GM12878 (cell line): ENCODE measurements around the gene SNRNP25. TPM values are rescaled to one million over a fixed set of nuclear protein-coding genes. Genes with fewer than 3 reads are reported as not detected.
A peak's percentile ranks its signal among the peaks of the same experiment; 100 is the strongest.

Source experiments
- CBX3 ChIP-seq: fragments of 200-600 bp; sonication (generic); IDR thresholded peaks from 2 replicates; pipeline ENCODE4 v1.6.1; 2016; ENCODE audit warnings: low read depth, borderline replicate concordance
- CHD4 ChIP-seq: fragments of 200-600 bp; sonication (generic); IDR thresholded peaks from 2 replicates; pipeline ENCODE4 v1.6.1; 2016; ENCODE audit warnings: mild to moderate bottlenecking
- E2F8 ChIP-seq: fragments of 450-650 bp; IDR thresholded peaks from 2 replicates; pipeline ENCODE4 v1.6.1; 2018; ENCODE audit warnings: mild to moderate bottlenecking, low read depth, moderate library complexity; ENCODE audit not compliant: partially characterized antibody
- FOS ChIP-seq: IDR thresholded peaks from 3 replicates; pipeline ENCODE4 v1.6.1; 2011; ENCODE audit warnings: borderline replicate concordance; ENCODE audit not compliant: insufficient read length; ENCODE audit errors: extremely low read depth
- HCFC1 ChIP-seq: fragments of 150-350 bp; IDR thresholded peaks from 2 replicates; pipeline ENCODE4 v1.6.1; 2014; ENCODE audit warnings: low read length
- HDGF ChIP-seq: fragments of 450-650 bp; IDR thresholded peaks from 2 replicates; pipeline ENCODE4 v1.6.1; 2016; ENCODE audit warnings: antibody characterized with exemption
- JUNB ChIP-seq: IDR thresholded peaks from 2 replicates; pipeline ENCODE4 v1.6.1; 2016; ENCODE audit warnings: antibody characterized with exemption, mild to moderate bottlenecking
- MEF2A ChIP-seq: IDR thresholded peaks from 2 replicates; pipeline ENCODE4 v1.6.1; 2011; ENCODE audit warnings: low read depth, mild to moderate bottlenecking, low read length, moderate library complexity; ENCODE audit not compliant: insufficient read depth
- MEF2B ChIP-seq: fragments of 450-650 bp; IDR thresholded peaks from 2 replicates; pipeline ENCODE4 v1.6.1; 2018; ENCODE audit warnings: mild to moderate bottlenecking, moderate library complexity; ENCODE audit not compliant: partially characterized antibody, poor library complexity, severe bottlenecking
- MYC ChIP-seq: IDR thresholded peaks from 2 replicates; pipeline ENCODE4 v1.6.1; 2011; ENCODE audit warnings: mild to moderate bottlenecking, low read length, moderate library complexity, inconsistent platforms; ENCODE audit not compliant: insufficient read depth, insufficient replicate concordance, insufficient read length, severe bottlenecking
- NBN ChIP-seq: fragments of 450-650 bp; IDR thresholded peaks from 2 replicates; pipeline ENCODE4 v1.6.1; 2016
- NR2C1 ChIP-seq: fragments of 450-650 bp; IDR thresholded peaks from 2 replicates; pipeline ENCODE4 v1.6.1; 2017; ENCODE audit warnings: antibody characterized with exemption, mild to moderate bottlenecking, moderate library complexity
- RBBP5 ChIP-seq: fragments of 200-600 bp; sonication (generic); conservative IDR thresholded peaks from 2 replicates; pipeline ENCODE4 v1.6.1; 2016
- SMARCA5 ChIP-seq: fragments of 450-650 bp; IDR thresholded peaks from 2 replicates; pipeline ENCODE4 v1.6.1; 2017; ENCODE audit warnings: mild to moderate bottlenecking
- SREBF1 ChIP-seq: IDR thresholded peaks from 2 replicates; pipeline ENCODE4 v1.6.1; 2012; ENCODE audit warnings: mild to moderate bottlenecking, low read length
- SREBF2 ChIP-seq: IDR thresholded peaks from 2 replicates; pipeline ENCODE4 v1.6.1; 2012; ENCODE audit warnings: mild to moderate bottlenecking, low read length
- TCF12 ChIP-seq: IDR thresholded peaks from 2 replicates; pipeline ENCODE4 v1.6.1; 2011; ENCODE audit warnings: low read depth, mild to moderate bottlenecking, low read length
- polyA plus RNA-seq, 11 experiments: library from polyadenylated mRNA; depleted of rRNA in 4 of 11; unstranded in 6 of 11; stranded (reverse) in 5 of 11; fragments of >200 nt; fragmentation: Nextera tagmentation in 4 of 11; fragmentation: Illumina TruSeq in 1 of 11; extraction: Ambion mirVana in 4 of 11; extraction: Trizol in 1 of 11; gene quantifications; 1 replicate in 1 of 11; 2 replicates in 10 of 11; pipeline versions ENCODE4 v1.2.1 to v1.2.3, GENCODE V29; 2011 to 2016; ENCODE audit warnings: inconsistent platforms in 2 of 11, missing spikeins in 2 of 11, low read depth in 1 of 11
- total RNA-seq, 4 experiments: library from RNA; depleted of rRNA in 3 of 4; stranded (reverse); fragments of >200 nt in 3 of 4; fragmentation: Illumina TruSeq in 1 of 4; extraction: Trizol in 1 of 4; gene quantifications; 2 replicates each; pipeline versions ENCODE4 v1.2.1 to v1.2.3, GENCODE V29; 2013 to 2021
- TF ChIP-seq, protein P1 (sequence below): fragments of 450-650 bp; IDR thresholded peaks from 2 replicates; pipeline ENCODE4 v1.6.1; 2017; ENCODE audit warnings: mild to moderate bottlenecking, moderate library complexity
- TF ChIP-seq, protein P2 (sequence below): fragments of 450-650 bp; IDR thresholded peaks from 2 replicates; pipeline ENCODE4 v1.6.1; 2017; ENCODE audit warnings: mild to moderate bottlenecking, low read depth, inconsistent platforms; ENCODE audit not compliant: poor library complexity, severe bottlenecking
- TF ChIP-seq, protein P3 (sequence below): IDR thresholded peaks from 2 replicates; pipeline ENCODE4 v1.6.1; 2012; ENCODE audit warnings: low read length, inconsistent platforms

SNRNP25 gene
- total and polyA plus RNA-seq, 10 of the 15 experiments (the other 5 are each of a cell fraction or from before 2014, with no cell fraction given) = 40.9 to 138 (median 67.2) TPM

DNA sequence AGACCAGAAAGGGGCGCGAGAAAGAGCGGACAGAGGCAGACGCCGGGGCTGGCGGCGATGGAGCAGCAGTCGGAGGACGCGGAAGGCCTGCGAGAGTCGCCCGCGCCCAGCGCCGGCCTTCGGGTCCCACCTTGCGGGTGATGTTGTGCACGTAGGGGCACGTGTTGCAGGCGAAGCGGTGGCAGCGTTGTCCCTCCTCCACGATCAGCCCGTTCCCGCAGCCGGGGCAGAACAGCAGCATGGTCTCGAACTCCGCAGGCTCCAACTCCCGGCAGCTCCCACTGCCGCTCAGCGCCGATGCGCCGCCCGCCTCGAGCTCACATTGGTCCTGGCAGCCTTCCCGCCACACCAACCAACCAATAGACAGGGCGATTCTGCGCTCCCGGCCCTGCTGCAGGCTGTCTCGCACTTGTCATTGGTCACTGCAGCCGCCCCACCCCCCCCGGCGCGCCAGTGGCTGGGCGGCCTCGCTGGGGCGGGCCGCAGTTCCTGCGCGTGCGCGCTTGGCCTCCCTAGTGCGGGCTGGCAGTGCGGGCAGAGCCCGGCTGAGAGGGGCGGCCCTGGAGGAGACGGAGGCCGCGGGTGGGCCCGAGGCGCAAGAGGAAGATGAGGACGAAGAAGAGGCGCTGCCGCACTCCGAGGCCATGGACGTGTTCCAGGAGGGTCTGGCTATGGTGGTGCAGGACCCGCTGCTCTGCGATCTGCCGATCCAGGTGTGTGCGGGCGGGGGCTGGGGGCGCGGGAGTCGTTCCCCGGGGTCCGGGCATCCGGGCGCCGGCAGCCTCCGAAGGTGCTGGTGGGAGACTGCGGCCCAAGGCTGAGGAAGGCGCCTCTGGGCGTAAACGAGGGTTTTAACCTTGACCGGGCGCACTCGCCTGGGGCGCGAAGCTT lies at the start of gene SNRNP25, which contains the start of gene POLR3K (continued):
- no peak for TF ChIP-seq MEF2B
- TF ChIP-seq MYC = peak; percentile 50
- TF ChIP-seq, protein P1, sequence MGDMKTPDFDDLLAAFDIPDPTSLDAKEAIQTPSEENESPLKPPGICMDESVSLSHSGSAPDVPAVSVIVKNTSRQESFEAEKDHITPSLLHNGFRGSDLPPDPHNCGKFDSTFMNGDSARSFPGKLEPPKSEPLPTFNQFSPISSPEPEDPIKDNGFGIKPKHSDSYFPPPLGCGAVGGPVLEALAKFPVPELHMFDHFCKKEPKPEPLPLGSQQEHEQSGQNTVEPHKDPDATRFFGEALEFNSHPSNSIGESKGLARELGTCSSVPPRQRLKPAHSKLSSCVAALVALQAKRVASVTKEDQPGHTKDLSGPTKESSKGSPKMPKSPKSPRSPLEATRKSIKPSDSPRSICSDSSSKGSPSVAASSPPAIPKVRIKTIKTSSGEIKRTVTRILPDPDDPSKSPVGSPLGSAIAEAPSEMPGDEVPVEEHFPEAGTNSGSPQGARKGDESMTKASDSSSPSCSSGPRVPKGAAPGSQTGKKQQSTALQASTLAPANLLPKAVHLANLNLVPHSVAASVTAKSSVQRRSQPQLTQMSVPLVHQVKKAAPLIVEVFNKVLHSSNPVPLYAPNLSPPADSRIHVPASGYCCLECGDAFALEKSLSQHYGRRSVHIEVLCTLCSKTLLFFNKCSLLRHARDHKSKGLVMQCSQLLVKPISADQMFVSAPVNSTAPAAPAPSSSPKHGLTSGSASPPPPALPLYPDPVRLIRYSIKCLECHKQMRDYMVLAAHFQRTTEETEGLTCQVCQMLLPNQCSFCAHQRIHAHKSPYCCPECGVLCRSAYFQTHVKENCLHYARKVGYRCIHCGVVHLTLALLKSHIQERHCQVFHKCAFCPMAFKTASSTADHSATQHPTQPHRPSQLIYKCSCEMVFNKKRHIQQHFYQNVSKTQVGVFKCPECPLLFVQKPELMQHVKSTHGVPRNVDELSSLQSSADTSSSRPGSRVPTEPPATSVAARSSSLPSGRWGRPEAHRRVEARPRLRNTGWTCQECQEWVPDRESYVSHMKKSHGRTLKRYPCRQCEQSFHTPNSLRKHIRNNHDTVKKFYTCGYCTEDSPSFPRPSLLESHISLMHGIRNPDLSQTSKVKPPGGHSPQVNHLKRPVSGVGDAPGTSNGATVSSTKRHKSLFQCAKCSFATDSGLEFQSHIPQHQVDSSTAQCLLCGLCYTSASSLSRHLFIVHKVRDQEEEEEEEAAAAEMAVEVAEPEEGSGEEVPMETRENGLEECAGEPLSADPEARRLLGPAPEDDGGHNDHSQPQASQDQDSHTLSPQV = no peak
- TF ChIP-seq CBX3 = no peak
- no peak for TF ChIP-seq MEF2A
- peak; percentile 34; the same call in 1 of the 2 replicates for TF ChIP-seq SREBF2
- peak; percentile 78 for TF ChIP-seq FOS
- no peak for TF ChIP-seq NR2C1
- peak; percentile 36 for TF ChIP-seq HCFC1
- no peak for TF ChIP-seq JUNB
- no peak for TF ChIP-seq TCF12
- no peak for TF ChIP-seq SREBF1
- no peak for TF ChIP-seq RBBP5
- TF ChIP-seq HDGF = peak; percentile 64; the same call in 1 of the 2 replicates
- no peak for TF ChIP-seq SMARCA5
- no peak for TF ChIP-seq CHD4
- TF ChIP-seq, protein P2, sequence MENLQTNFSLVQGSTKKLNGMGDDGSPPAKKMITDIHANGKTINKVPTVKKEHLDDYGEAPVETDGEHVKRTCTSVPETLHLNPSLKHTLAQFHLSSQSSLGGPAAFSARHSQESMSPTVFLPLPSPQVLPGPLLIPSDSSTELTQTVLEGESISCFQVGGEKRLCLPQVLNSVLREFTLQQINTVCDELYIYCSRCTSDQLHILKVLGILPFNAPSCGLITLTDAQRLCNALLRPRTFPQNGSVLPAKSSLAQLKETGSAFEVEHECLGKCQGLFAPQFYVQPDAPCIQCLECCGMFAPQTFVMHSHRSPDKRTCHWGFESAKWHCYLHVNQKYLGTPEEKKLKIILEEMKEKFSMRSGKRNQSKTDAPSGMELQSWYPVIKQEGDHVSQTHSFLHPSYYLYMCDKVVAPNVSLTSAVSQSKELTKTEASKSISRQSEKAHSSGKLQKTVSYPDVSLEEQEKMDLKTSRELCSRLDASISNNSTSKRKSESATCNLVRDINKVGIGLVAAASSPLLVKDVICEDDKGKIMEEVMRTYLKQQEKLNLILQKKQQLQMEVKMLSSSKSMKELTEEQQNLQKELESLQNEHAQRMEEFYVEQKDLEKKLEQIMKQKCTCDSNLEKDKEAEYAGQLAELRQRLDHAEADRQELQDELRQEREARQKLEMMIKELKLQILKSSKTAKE = no peak
- 0 out of 2 replicates have a peak, but pooled peaks have one; percentile 4 for TF ChIP-seq NBN
- TF ChIP-seq, protein P3, sequence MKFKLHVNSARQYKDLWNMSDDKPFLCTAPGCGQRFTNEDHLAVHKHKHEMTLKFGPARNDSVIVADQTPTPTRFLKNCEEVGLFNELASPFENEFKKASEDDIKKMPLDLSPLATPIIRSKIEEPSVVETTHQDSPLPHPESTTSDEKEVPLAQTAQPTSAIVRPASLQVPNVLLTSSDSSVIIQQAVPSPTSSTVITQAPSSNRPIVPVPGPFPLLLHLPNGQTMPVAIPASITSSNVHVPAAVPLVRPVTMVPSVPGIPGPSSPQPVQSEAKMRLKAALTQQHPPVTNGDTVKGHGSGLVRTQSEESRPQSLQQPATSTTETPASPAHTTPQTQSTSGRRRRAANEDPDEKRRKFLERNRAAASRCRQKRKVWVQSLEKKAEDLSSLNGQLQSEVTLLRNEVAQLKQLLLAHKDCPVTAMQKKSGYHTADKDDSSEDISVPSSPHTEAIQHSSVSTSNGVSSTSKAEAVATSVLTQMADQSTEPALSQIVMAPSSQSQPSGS = no peak
- peak; percentile 56 for TF ChIP-seq E2F8
